Neutrophil (primary cell): Measurements from ENCODE around the gene PRR9.
"Not testable (repeated sequence)": the region's sequence is repeated elsewhere in the genome, so short reads cannot be mapped to it uniquely, and the experiment has no call there.

ENCODE experiments used
- H3K27ac ChIP-seq: fragments of 200-600 bp; sonication (generic); 2 replicates; pipeline ENCODE4 v1.5.1; 2016; ENCODE audit warnings: mild to moderate bottlenecking, moderate library complexity
- H3K27me3 ChIP-seq: fragments of 200-600 bp; sonication (generic); 2 replicates; pipeline ENCODE4 v1.6.0; 2016; ENCODE audit warnings: mild to moderate bottlenecking
- H3K36me3 ChIP-seq: fragments of 200-600 bp; sonication (generic); 2 replicates; pipeline ENCODE4 v1.5.1; 2017
- H3K4me1 ChIP-seq, 2 experiments: fragments of 200-600 bp in 1 of 2; sonication (generic) in 1 of 2; 1 replicate in 1 of 2; 2 replicates in 1 of 2; pipeline versions ENCODE4 v1.5.1 to v1.6.1; 2013 to 2016; ENCODE audit warnings: low read depth in 1 of 2, low read length in 1 of 2, mild to moderate bottlenecking in 1 of 2, moderate library complexity in 1 of 2; ENCODE audit not compliant: control insufficient read depth in 1 of 2, insufficient read depth in 1 of 2
- H3K4me3 ChIP-seq, 2 experiments: fragments of 200-600 bp in 1 of 2; sonication (generic) in 1 of 2; 1 replicate in 1 of 2; 2 replicates in 1 of 2; pipeline ENCODE4 v1.5.1; 2013 to 2016; ENCODE audit warnings: low read depth in 1 of 2, low read length in 1 of 2, mild to moderate bottlenecking in 1 of 2, moderate library complexity in 1 of 2
- H3K9me3 ChIP-seq: fragments of 200-600 bp; sonication (generic); 2 replicates; pipeline ENCODE4 v1.5.1; 2016
- CTCF ChIP-seq: fragments of 200-600 bp; sonication (generic); IDR thresholded peaks from 2 replicates; pipeline ENCODE4 v1.5.1; 2016; ENCODE audit warnings: antibody characterized with exemption

PRR9 gene

GRCh38 chr1:153229076-153229829, 11.9 kb downstream of the PRR9 start:
- Histone ChIP-seq H3K27me3 (peaks cover 47% of the 10 kb centered on the region), H3K4me1 (peaks cover 39 to 47% of the 10 kb centered on the region in 2 experiments)
- not testable (repeated sequence) for H3K36me3 ChIP-seq, H3K4me3 ChIP-seq, H3K27ac ChIP-seq, H3K9me3 ChIP-seq
- TF ChIP-seq CTCF = peak; percentile 14

GRCh38 chr1:153231363-153231762, 14.0 kb downstream of the PRR9 start:
- TF ChIP-seq CTCF = no peak
- peak overlapping the region; percentile 87 for H3K27ac ChIP-seq
- H3K4me3 ChIP-seq = peak overlapping the region in 1 of 2 experiments; percentile 15
- no peaks in the 10 kb centered on the region for H3K36me3 ChIP-seq
- peaks cover 28% of the 10 kb centered on the region for H3K27me3 ChIP-seq
- peaks cover 39 to 49% of the 10 kb centered on the region in 2 experiments for H3K4me1 ChIP-seq
- H3K9me3 ChIP-seq = no peaks in the 10 kb centered on the region

- no peak for TF ChIP-seq CTCF
- Histone ChIP-seq H3K4me3 (peak overlapping the region in 1 of 2 experiments; percentile 15), H3K27ac (peak overlapping the region; percentile 87), H3K9me3 (no peaks in the 10 kb centered on the region), H3K36me3 (no peaks in the 10 kb centered on the region), H3K4me1 (peaks cover 39 to 49% of the 10 kb centered on the region in 2 experiments), H3K27me3 (peaks cover 24% of the 10 kb centered on the region)
Observed at GRCh38 chr1:153231785-153232184, 14.4 kb downstream of the PRR9 start.

- Histone ChIP-seq H3K36me3 (no peaks in the 10 kb centered on the region), H3K9me3 (no peaks in the 10 kb centered on the region), H3K27me3 (peaks cover 21% of the 10 kb centered on the region), H3K27ac (peak overlapping the region; percentile 87), H3K4me1 (peaks cover 39 to 49% of the 10 kb centered on the region in 2 experiments), H3K4me3 (peak overlapping the region in 1 of 2 experiments; percentile 15)
- TF ChIP-seq CTCF = no peak
Observed at GRCh38 chr1:153232553-153232952, 15.2 kb downstream of the PRR9 start.

- Histone ChIP-seq H3K4me1 (peaks cover 39 to 49% of the 10 kb centered on the region in 2 experiments), H3K27ac (peak overlapping the region; percentile 87), H3K27me3 (peaks cover 13% of the 10 kb centered on the region), H3K4me3 (peak overlapping the region in 1 of 2 experiments; percentile 15), H3K36me3 (no peaks in the 10 kb centered on the region), H3K9me3 (no peaks in the 10 kb centered on the region)
- no peak for TF ChIP-seq CTCF
Observed at GRCh38 chr1:153233448-153233847, 16.1 kb downstream of the PRR9 start.
